Stimulated activated memory B cell treated with anti-CD40 and anti-IgM and Interleukin-4, amounts not matched to agents 10 μg/mL and 1 μg/mL and 100 μg/mL, for 72 hours (primary cell): ENCODE data around the gene ELF1.
A peak's percentile ranks its signal among the peaks of the same experiment; 100 is the strongest.
"Not testable (repeated sequence)": the region's sequence is repeated elsewhere in the genome, so short reads cannot be mapped to it uniquely, and the experiment has no call there.

ENCODE experiments used
- ATAC-seq: fragments of 150-1000 bp; cut with Tn5 transposase; 2 replicates; pipeline ENCODE4 v1.10.0; 2021
- H3K27ac Mint-ChIP-seq: one replicate; pipeline ENCODE4 v1.8.0; 2022; ENCODE audit warnings: mild to moderate bottlenecking, mixed read lengths
- H3K27me3 Mint-ChIP-seq: one replicate; pipeline ENCODE4 v1.8.0; 2022; ENCODE audit warnings: mixed read lengths
- H3K36me3 Mint-ChIP-seq: one replicate; pipeline ENCODE4 v1.8.0; 2022; ENCODE audit warnings: mixed read lengths
- H3K4me1 Mint-ChIP-seq: one replicate; pipeline ENCODE4 v1.8.0; 2022; ENCODE audit warnings: mixed read lengths
- H3K4me3 Mint-ChIP-seq: one replicate; pipeline ENCODE4 v1.8.0; 2022; ENCODE audit warnings: mild to moderate bottlenecking, moderate library complexity, mixed read lengths
- H3K9me3 Mint-ChIP-seq: one replicate; pipeline ENCODE4 v1.8.0; 2022; ENCODE audit warnings: mixed read lengths

Gene ELF1

GRCh38 chr13:40983725-40984667, 35.1 kb downstream of the ELF1 start:
- ATAC-seq: no peak
- peaks cover 29% of the 10 kb centered on the region for H3K36me3 Mint-ChIP-seq
- no peaks in the 10 kb centered on the region for H3K27me3 Mint-ChIP-seq
- H3K4me3 Mint-ChIP-seq: peak overlapping the region; percentile 76
- peaks cover 73% of the 10 kb centered on the region for H3K4me1 Mint-ChIP-seq
- H3K27ac Mint-ChIP-seq: peak overlapping the region; percentile 80
- no peaks in the 10 kb centered on the region for H3K9me3 Mint-ChIP-seq

DNA sequence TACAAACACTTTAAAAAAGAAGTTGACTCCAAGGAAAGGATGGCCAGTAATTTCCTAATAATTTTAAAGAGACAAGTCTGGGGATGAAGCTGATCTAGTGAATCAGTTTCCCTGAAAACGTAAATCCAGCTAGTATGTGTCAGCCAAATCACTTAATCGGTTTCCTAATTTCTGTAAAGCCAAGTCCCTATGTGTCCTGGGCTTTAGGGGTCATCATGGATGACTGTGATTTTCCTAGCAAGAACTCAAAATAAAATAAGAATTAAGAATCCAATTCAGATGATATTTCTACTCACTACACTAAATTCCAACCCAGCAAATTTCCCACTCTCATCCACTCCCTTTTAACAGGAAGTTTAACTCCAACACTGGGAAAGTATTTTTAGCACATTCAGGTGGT, 35.9 kb downstream of the ELF1 start:
- peaks cover 29% of the 10 kb centered on the region for H3K36me3 Mint-ChIP-seq
- H3K27ac Mint-ChIP-seq: peak overlapping the region; percentile 80
- peaks cover 73% of the 10 kb centered on the region for H3K4me1 Mint-ChIP-seq
- H3K9me3 Mint-ChIP-seq: no peaks in the 10 kb centered on the region
- peak overlapping the region; percentile 88 for H3K4me3 Mint-ChIP-seq
- H3K27me3 Mint-ChIP-seq: no peaks in the 10 kb centered on the region
- no peak for ATAC-seq

- H3K27me3 Mint-ChIP-seq: no peaks in the 10 kb centered on the region
- H3K4me1 Mint-ChIP-seq: peaks cover 73% of the 10 kb centered on the region
- peak overlapping the region; percentile 80 for H3K27ac Mint-ChIP-seq
Observed at GRCh38 chr13:40982772-40983171, 36.3 kb downstream of the ELF1 start.

GRCh38 chr13:40981949-40982348, 37.2 kb downstream of the ELF1 start:
- Mint-ChIP-seq H3K36me3 (peaks cover 37% of the 10 kb centered on the region), H3K4me1 (peaks cover 77% of the 10 kb centered on the region), H3K27ac (peak overlapping the region; percentile 80), H3K4me3 (peak overlapping the region; percentile 88), H3K9me3 (no peaks in the 10 kb centered on the region), H3K27me3 (no peaks in the 10 kb centered on the region)
- ATAC-seq: no peak

More at GRCh38 chr13:40982772-40983171, 36.3 kb downstream of the ELF1 start:
- Mint-ChIP-seq H3K4me3 (peak overlapping the region; percentile 88), H3K9me3 (no peaks in the 10 kb centered on the region), H3K36me3 (peaks cover 32% of the 10 kb centered on the region)
- peak; percentile 89 for ATAC-seq

- H3K27ac Mint-ChIP-seq: peak overlapping the region; percentile 80
- no peak for ATAC-seq
- peaks cover 81% of the 10 kb centered on the region for H3K4me1 Mint-ChIP-seq
- H3K36me3 Mint-ChIP-seq: peaks cover 42% of the 10 kb centered on the region
- H3K9me3 Mint-ChIP-seq: no peaks in the 10 kb centered on the region
- H3K27me3 Mint-ChIP-seq: no peaks in the 10 kb centered on the region
- H3K4me3 Mint-ChIP-seq: peak overlapping the region; percentile 86
Observed at GRCh38 chr13:40981361-40981760, 37.8 kb downstream of the ELF1 start.

GRCh38 chr13:40980461-40980860, 38.7 kb downstream of the ELF1 start:
- no peak for ATAC-seq
- Mint-ChIP-seq H3K4me3 (peak overlapping the region; percentile 86), H3K9me3 (no peaks in the 10 kb centered on the region), H3K4me1 (peaks cover 80% of the 10 kb centered on the region), H3K27me3 (no peaks in the 10 kb centered on the region), H3K36me3 (peaks cover 42% of the 10 kb centered on the region), H3K27ac (peak overlapping the region; percentile 80)

GRCh38 chr13:40979232-40979631, 39.9 kb downstream of the ELF1 start:
- peak overlapping the region; percentile 72 for H3K4me3 Mint-ChIP-seq
- no peak for ATAC-seq
- H3K4me1 Mint-ChIP-seq: peaks cover 82% of the 10 kb centered on the region
- H3K36me3 Mint-ChIP-seq: peaks cover 42% of the 10 kb centered on the region
- H3K9me3 Mint-ChIP-seq: no peaks in the 10 kb centered on the region
- H3K27ac Mint-ChIP-seq: peak overlapping the region; percentile 80
- H3K27me3 Mint-ChIP-seq: no peaks in the 10 kb centered on the region

DNA sequence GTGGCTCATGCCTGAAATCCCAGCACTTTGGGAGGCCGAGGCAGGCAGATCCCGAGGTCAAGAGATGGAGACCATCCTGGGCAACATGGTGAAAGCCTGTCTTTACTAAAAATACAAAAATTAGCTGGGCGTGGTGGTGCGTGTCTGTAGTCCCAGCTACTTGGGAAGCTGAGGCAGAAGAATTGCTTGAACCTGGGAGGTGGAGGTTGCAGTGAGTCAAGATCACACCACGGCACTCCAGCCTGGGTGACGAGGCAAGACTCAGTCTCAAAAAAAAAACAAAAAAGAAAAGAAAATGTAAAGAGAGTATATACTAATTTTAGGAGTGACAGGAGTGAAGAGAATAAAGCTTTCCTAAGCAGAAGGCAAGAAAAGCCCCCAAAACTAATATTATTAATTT, 41.0 kb downstream of the ELF1 start:
- peaks cover 42% of the 10 kb centered on the region for H3K36me3 Mint-ChIP-seq
- not testable (repeated sequence) for ATAC-seq

DNA sequence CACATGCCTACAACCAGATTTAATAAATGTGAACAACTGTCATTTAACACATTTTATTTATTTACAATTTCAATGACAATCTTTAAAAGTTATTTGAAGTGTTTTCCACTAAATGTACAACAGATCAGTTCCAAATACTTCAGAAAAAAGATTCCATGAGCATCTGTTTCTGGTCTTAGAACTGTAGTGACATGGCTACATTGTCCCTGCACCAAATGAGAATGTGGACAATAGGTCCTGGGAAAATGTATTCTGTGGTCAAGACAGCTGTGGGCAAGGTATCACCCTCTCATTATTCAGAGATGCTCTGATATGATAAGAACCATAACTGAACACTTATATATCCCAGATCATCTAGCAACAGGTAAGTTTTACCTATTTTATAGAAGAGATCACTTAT, 43.7 kb downstream of the ELF1 start:
- Mint-ChIP-seq H3K4me3 (no peak overlapping the region), H3K36me3 (peaks cover 28% of the 10 kb centered on the region), H3K27me3 (no peaks in the 10 kb centered on the region), H3K27ac (peak overlapping the region; percentile 24), H3K4me1 (peaks cover 88% of the 10 kb centered on the region), H3K9me3 (no peaks in the 10 kb centered on the region)
- ATAC-seq: no peak

More for the DNA sequence above, 41.0 kb downstream of the ELF1 start:
- Mint-ChIP-seq H3K4me1 (peaks cover 85% of the 10 kb centered on the region), H3K27ac (peak overlapping the region; percentile 80), H3K4me3 (peak overlapping the region; percentile 65)
- not testable (repeated sequence) for H3K27me3 Mint-ChIP-seq, H3K9me3 Mint-ChIP-seq

- Mint-ChIP-seq H3K9me3 (no peaks in the 10 kb centered on the region), H3K27me3 (no peaks in the 10 kb centered on the region), H3K4me1 (peaks cover 88% of the 10 kb centered on the region), H3K36me3 (peaks cover 25% of the 10 kb centered on the region), H3K4me3 (peak overlapping the region; percentile 53), H3K27ac (peak overlapping the region; percentile 60)
- ATAC-seq: peak; percentile 88
Observed at GRCh38 chr13:40974460-40975407, 44.4 kb downstream of the ELF1 start.

DNA sequence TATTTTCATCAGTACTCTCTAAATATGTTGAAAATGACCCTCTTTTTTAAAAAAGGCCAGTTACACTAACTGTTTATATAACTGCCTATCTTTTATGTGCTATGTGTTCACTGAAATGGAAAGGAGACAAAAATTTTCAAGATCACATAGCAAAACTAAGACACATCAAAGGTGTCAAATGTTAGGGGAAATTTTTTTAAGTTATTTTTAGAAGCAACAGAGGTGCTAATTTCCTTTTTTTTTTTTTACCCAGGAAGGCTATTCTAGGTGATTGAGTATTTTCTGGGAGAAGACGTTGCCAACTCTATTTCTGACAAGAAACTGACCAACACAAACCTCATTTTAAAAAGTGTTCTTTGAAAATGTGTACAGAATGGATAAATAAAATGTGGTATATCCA, 45.7 kb downstream of the ELF1 start:
- peak overlapping the region; percentile 64 for H3K27ac Mint-ChIP-seq
- no peak for ATAC-seq
- no peaks in the 10 kb centered on the region for H3K27me3 Mint-ChIP-seq
- peaks cover 33% of the 10 kb centered on the region for H3K36me3 Mint-ChIP-seq
- peak overlapping the region; percentile 46 for H3K4me3 Mint-ChIP-seq
- peaks cover 88% of the 10 kb centered on the region for H3K4me1 Mint-ChIP-seq
- no peaks in the 10 kb centered on the region for H3K9me3 Mint-ChIP-seq

- peaks cover 14% of the 10 kb centered on the region for H3K36me3 Mint-ChIP-seq
- H3K27ac Mint-ChIP-seq: no peak overlapping the region
- H3K4me1 Mint-ChIP-seq: peaks cover 85% of the 10 kb centered on the region
- ATAC-seq: no peak
- H3K4me3 Mint-ChIP-seq: no peak overlapping the region
- no peaks in the 10 kb centered on the region for H3K9me3 Mint-ChIP-seq
- H3K27me3 Mint-ChIP-seq: no peaks in the 10 kb centered on the region
Observed at GRCh38 chr13:40971321-40971720, 47.8 kb downstream of the ELF1 start.

GRCh38 chr13:40970803-40971202, 48.3 kb downstream of the ELF1 start:
- Mint-ChIP-seq H3K36me3 (peaks cover 14% of the 10 kb centered on the region), H3K27ac (no peak overlapping the region), H3K9me3 (no peaks in the 10 kb centered on the region), H3K4me3 (no peak overlapping the region), H3K4me1 (peaks cover 80% of the 10 kb centered on the region), H3K27me3 (no peaks in the 10 kb centered on the region)
- no peak for ATAC-seq

DNA sequence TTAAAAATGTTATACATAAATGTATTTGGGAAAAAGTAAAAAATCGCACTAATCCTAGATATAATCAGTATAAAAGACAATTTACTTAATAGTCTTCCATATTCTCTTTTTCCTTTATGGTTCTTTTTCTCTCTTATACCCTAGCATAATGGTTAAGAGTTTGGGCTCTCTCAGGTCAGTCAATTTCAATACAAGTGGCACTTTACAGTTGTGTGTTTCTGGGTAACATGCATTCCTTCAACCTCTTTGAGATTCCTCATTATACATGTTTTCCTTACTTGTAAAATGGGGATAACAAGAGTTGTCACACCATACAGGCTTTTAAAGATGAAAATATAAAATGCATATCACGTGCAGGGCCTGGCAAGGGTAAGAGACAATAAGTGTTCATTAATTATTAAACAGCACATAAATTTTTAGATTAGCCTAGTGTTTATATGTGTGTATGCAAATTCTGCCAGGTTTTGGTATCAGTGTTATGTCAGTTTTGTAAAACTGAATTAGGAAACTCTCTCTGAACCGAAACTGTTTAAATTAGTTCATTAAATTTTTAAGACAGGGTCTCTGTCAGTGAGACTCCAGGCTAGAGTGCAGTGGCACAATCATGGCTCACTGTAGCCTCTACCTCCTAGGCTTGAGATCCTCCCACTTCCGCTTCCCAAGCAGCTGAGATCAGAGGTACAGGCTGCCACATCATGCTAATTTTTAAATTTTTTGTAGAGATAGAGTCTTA, 49.8 kb downstream of the ELF1 start:
- Mint-ChIP-seq H3K4me3 (peak overlapping the region; percentile 32), H3K9me3 (no peaks in the 10 kb centered on the region), H3K36me3 (peaks cover 14% of the 10 kb centered on the region), H3K27me3 (no peaks in the 10 kb centered on the region), H3K4me1 (peaks cover 76% of the 10 kb centered on the region), H3K27ac (peak overlapping the region; percentile 61)
- peak; percentile 64 for ATAC-seq
